ENCODE data around the gene SERPINB12. TPM values are rescaled to one million over a fixed set of nuclear protein-coding genes. Genes with fewer than 3 reads are reported as not detected.

SERPINB12 gene
- total RNA-seq, 1 experiment from 2014 or later, result not detected

DNA sequence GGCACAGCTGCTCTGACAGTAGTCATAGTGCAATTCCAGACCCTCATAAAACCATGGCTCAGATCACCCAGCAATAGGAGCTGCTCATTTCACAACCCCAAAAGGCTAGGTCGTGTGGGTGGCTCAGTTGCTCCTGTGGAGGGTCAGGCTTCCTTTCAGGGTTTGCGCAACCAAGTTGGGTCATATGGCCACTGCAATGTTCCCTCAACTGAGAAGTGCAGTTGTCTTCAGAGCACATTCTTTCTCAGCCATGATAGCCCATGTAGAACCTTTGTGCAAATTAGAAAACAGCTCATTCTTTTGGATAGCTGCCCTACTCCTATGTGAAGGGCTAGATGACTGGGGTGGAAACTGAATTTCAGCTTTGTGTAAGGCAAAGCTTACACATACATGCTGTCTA lies 48.2 kb downstream of the SERPINB12 start:
- Histone ChIP-seq H3K23me2 (ENCODE audit: insufficient read length, low read depth, low read length, poor library complexity, severe bottlenecking) (no peaks in the 10 kb centered on the region), H3K56ac (ENCODE audit: insufficient read length, low read depth, low read length) (no peak overlapping the region), H2BK12ac (ENCODE audit: insufficient read length, low read depth, low read length) (no peak overlapping the region), H3K9me3 (ENCODE audit: control insufficient read depth, low read depth, low read length) (no peaks in the 10 kb centered on the region), H3K14ac (ENCODE audit: insufficient read depth, low read length) (no peak overlapping the region), H3K18ac (ENCODE audit: insufficient read length, low read depth, low read length) (no peak overlapping the region), H2BK15ac (ENCODE audit: low read depth, low read length) (no peak overlapping the region), H3K4me2 (ENCODE audit: insufficient read depth, insufficient read length, low read length) (no peak overlapping the region), H4K5ac (ENCODE audit: insufficient read length, low read depth, low read length) (no peak overlapping the region), H3K9ac (ENCODE audit: extremely low read depth, insufficient read length, low read length) (no peak overlapping the region), H3K23ac (ENCODE audit: insufficient read length, low read depth, low read length) (no peak overlapping the region), H3K79me1 (ENCODE audit: insufficient read depth, low read depth, low read length, poor library complexity, severe bottlenecking) (no peaks in the 10 kb centered on the region), H3K27me3 (ENCODE audit: insufficient read depth, low read length) (no peaks in the 10 kb centered on the region), H4K91ac (ENCODE audit: insufficient read length, low read depth, low read length) (no peak overlapping the region), H2BK20ac (ENCODE audit: low read depth, low read length, poor library complexity, severe bottlenecking) (no peak overlapping the region), H3K79me2 (ENCODE audit: insufficient read depth, low read length) (no peaks in the 10 kb centered on the region), H3K27ac (ENCODE audit: insufficient read length, low read depth, low read length) (no peak overlapping the region), H3T11ph (ENCODE audit: low read length) (no peak overlapping the region), H3K4ac (ENCODE audit: low read depth, low read length) (no peak overlapping the region), H2BK120ac (ENCODE audit: low read depth, low read length, poor library complexity, severe bottlenecking) (no peak overlapping the region), H2BK5ac (ENCODE audit: insufficient read length, low read length) (no peak overlapping the region), H2AFZ (ENCODE audit: low read length) (no peak overlapping the region), H3K4me1 (ENCODE audit: insufficient read depth, low read length) (no peaks in the 10 kb centered on the region), H4K20me1 (ENCODE audit: control insufficient read depth, insufficient read depth, insufficient read length) (no peaks in the 10 kb centered on the region), H2AK5ac (ENCODE audit: insufficient read length, low read length) (no peak overlapping the region), H4K8ac (replicated peaks; ENCODE audit: insufficient read length, low read depth, low read length) (no peak overlapping the region)
- H3K4me1 Mint-ChIP-seq, result peaks cover 4 to 7% of the 10 kb centered on the region in 2 experiments; a peak in 3 of 4 replicates
- TF ChIP-seq, protein P1, sequence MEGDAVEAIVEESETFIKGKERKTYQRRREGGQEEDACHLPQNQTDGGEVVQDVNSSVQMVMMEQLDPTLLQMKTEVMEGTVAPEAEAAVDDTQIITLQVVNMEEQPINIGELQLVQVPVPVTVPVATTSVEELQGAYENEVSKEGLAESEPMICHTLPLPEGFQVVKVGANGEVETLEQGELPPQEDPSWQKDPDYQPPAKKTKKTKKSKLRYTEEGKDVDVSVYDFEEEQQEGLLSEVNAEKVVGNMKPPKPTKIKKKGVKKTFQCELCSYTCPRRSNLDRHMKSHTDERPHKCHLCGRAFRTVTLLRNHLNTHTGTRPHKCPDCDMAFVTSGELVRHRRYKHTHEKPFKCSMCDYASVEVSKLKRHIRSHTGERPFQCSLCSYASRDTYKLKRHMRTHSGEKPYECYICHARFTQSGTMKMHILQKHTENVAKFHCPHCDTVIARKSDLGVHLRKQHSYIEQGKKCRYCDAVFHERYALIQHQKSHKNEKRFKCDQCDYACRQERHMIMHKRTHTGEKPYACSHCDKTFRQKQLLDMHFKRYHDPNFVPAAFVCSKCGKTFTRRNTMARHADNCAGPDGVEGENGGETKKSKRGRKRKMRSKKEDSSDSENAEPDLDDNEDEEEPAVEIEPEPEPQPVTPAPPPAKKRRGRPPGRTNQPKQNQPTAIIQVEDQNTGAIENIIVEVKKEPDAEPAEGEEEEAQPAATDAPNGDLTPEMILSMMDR (conservative IDR thresholded peaks at IDR 0.05), result no peak
- no peaks in the 10 kb centered on the region for H3K36me3 Mint-ChIP-seq (ENCODE audit: insufficient read depth in 1 of 3, low read depth in 3 of 3)
- H3K9me3 Mint-ChIP-seq, result no peaks in the 10 kb centered on the region
- no peak overlapping the region for H3K4me3 Mint-ChIP-seq
- H3K27ac Mint-ChIP-seq, result peak overlapping the region in 1 of 3 experiments; percentile 70; a peak in 1 of 7 replicates
- no peak for DNase-seq
- WGBS (ENCODE audit: extremely low coverage, insufficient read length, low lambda C conversion rate), result no CpG with 5 or more reads among the region's 2 CpGs
- H3K27me3 Mint-ChIP-seq (ENCODE audit: low read depth), result peaks cover 2% of the 10 kb centered on the region
